ENCODE measurements around the gene FGGY.
"Not testable (repeated sequence)": the region's sequence is repeated elsewhere in the genome, so short reads cannot be mapped to it uniquely, and the experiment has no call there.

FGGY gene

DNA sequence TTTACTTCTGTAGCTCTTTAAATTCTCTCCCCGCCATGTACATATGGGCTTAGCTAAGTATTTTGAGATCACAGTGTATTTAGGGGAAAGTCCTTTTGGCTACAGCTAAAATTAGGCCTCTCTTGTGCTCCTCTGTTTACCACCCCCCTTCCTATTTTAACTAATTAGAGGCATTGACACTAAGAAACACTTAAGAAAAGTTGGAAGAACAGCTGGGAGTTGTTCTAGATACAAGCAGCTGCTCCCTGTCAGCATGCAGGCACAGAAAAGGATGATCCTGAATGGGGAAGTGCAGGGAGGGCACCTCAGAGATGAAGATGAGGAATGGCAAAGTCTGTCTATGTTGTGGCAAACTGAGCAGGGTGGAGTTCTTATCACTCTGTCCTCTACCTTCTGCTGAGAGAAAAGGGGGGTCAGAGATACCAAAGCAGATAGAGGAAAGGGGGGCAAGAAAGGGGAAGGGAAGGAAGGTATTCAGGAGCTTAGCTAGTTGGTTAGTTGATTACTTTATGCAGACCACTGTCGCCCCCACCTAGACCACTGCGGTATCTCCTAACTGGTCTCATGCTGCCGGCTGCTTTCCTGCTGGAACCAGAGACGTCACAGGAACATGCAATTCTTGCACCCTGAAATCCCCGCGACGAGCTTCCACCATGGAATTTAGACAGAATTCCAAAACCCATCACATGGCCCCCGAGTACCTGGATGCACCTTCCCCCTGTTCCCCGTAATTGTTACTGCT, 435.5 kb downstream of the FGGY start:
- no peak for DNase-seq (ENCODE audit: low read depth in 2 of 2)

DNA sequence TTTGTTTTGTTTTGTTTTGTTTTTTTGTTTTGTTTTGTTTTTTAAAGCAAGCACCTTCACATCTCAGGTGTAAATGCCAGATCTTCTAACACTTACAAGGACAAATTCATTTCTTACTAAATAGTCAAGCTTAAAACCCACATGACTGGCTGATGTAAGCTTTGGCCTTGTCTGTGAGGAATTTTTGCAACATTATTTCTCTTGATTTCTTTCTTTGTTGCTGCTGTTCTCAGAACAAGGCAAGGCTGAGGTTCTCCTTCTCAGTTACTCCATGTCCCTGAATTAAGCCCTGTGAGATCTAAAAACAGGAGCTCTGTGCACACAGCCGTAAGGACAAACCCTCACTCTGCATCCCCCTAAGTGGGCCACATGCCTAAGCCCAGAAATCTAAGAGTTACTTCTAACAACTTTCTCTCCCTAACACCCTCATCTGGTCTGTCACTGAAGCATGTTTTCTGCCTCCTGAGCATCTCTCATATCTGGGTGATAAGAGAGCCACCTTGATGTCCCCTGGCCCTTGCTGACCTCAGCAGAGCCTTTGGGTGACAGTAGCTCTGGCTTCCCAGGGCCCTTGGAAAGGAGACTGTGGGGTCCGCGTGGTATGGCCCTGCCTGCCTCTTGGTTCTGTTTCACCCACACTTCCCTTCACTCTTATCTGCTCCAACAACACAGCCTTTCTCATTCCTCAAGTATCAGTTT, 436.7 kb downstream of the FGGY start:
- no peak for DNase-seq (ENCODE audit: low read depth in 2 of 2)

DNA sequence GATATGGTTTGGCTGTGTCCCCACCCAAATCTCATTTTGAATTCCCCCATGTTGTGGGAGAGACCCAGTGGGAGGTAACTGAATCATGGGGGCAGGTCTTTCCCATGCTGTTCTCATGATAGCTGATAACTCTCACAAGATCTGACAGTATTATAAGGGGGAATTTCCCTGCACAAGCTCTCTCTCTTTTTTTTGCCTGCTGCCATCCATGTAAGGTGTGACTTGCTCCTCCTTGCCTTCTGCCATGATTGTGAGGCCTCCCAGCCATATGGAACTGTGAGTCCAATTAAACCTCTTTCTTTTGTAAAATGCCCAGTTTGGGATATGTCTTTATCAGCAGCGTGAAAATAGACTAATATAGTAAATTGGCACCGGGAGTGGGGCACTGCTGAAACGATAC, 439.0 kb downstream of the FGGY start:
- not testable (repeated sequence) for DNase-seq (ENCODE audit: low read depth in 2 of 2)

DNA sequence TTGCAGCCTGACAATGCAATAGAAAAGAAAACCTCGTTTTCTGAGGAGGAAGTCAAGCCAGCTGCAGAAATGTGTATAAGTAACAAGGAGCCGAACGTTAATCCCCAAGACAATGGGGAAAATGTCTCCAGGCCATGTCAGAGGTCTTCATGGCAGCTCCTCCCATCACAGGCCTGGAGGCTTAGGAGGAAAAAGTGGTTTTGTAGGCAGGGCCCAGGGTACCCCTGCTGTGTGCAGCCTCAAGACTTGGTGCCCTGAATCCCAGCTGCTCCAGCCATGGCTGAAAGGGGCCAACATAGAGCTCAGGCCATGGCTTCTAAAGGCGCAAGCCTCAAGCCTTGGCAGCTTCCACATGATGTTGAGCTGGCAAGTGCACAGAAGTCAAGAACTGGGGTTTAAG, 439.9 kb downstream of the FGGY start:
- DNase-seq (ENCODE audit: low read depth in 2 of 2) = no peak

DNA sequence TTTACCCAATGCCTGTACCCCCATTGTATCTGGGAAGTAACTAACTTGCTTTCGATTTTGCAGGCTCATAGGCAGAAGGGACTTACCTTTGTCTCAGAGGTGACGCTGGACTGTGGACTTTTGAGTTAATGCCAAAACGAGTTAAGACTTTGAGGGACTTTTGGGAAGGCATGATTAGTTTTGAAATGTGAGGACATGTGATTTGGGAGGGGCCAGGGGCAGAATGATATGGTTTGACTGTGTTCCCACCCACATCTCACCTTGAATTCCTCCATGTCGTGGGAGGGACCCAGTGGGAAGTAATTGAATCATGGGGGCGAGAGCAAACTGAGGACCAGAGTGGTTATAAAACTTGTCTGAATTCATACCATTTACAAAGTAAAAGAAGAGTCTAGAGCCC, 440.7 kb downstream of the FGGY start:
- no peak for DNase-seq (ENCODE audit: low read depth in 2 of 2)

DNA sequence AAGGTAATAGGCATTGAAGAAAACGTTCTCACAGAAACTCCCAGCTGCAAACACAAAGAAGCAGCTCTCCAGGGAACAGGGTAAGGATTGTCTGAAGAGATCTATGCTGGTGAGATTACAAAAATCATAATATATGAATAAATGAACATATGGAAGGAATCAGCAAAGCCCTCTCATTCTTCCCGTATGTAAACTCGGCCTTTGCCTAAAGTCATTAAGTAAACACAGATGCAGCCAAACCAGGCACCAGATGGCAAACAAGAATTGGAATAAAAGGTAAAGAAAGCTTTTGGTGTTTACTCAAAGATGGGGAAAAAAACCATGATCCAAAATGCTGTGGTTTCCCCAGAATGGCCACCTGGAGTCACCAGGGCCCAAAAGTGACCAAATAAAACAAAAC, 441.3 kb downstream of the FGGY start:
- DNase-seq (ENCODE audit: low read depth in 2 of 2) = no peak

DNA sequence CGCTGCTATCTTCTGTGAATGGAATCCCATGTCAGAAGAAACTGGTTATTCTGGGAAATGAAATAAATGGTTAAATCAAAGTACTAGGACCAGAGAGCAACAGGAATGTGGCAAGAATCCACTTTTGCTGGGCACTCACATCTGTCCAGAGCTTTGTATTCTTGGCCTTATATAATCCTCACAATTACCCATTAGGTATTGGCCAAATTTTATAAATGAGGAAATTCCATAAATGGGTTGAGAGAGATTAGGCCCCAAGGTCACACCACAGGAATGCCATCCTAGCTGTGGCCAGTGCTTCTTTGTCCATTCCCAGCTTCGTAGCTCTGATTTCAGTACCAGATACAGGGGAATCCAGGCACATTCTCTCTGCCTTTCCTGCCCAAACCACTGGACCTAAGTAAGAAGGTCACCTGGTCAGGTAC, 441.7 kb downstream of the FGGY start:
- no peak for DNase-seq (ENCODE audit: low read depth in 2 of 2)

DNA sequence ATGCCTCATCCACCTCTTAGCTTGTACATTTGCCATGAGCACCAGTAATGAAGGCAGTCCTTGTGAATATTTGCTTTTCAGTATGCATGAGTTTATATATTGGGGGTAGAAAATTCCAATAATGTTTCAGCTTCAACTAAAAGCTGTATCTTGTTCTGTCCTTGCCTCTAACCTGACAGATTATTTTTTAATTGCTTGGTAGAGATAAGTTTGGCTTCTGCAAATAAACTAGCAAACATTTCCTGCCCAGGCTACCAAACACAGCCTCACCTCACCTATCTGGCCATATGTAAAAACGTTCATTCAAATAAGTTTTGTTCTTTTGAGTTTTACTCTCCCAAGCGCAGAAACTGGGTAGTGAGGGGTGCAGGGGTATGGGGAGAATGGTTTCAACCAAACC, 442.2 kb downstream of the FGGY start:
- DNase-seq (ENCODE audit: low read depth in 2 of 2) = no peak

DNA sequence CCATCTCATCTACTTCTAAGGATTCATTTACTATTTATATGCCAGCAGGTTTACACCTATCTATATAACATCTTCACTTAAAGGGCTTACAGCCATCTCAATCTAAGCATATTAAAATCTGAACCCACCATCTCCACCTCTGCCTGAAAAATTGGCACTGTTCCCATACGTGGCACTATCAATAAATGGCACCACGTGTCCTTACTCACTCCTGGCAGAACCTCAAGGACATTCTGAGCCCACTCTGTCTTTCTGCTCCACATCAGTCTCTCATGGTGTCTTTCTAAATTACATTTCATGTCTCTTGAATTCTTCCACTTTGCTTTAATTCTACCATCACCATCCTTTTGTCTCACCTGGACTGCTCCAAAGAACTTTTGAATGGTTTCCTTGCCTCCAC, 445.6 kb downstream of the FGGY start:
- DNase-seq (ENCODE audit: low read depth in 2 of 2) = no peak

DNA sequence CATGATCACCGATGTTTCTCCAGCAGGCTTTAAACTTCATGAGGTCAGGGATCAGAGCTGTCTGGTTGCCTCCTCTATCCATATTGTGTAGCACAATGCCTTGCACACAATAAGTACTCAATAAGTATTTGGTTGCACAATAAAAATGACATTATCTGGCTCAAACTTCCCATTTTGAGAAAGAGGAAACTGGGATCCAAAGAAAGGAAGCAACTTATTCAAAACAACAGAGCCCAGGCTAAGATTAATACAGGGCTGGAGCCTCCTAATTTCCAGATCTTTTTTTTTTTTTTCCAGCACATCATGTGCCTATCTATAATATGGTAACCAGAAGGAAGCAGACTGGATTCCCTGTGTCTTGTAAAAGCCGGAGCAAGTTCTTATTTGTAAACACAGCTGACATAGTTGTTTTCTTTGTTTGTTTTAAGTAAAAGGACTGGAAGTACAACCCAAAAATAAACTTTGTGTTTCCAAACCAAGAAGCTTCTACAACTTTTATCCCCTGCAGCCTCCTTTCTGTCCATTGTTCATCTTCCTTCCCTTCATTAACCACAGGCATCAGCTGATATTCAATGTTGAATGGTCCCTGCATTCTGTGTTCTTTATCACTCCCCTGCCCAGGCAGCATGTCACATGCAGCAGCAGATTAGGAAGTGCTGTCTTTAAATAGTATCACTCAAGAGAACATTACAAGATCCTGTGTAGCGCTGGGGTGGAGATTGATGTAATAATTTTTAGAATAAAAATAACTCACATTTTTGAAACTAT, 446.6 kb downstream of the FGGY start:
- DNase-seq (ENCODE audit: low read depth in 2 of 2) = no peak

DNA sequence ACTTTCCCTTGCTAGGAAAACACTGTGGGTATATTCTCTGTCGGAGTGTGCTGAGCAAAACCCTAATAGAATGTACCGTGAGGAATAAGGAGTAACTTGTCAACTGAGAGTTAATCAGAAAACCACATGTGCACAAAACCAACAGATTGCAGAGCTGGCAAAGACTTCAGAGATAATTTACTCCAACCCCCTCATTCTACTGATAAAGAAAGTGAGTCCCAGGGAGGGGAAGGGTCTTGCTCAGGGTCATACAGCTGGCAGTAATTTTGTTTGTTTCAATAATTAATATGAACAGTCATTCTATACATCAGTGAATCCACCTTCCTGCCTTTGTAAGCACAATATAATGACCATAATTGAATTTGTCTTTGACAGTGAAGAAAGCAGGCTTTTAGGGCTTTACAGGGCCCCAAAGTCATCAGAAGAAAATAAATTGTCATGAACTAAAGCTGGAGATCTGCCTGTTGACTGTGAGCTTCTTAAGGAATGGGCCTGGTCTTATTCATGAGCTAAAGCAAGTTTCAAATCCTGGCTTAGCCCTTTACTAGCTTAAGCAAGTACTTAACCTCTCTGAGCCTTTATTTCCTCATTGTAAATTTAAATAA, 450.6 kb downstream of the FGGY start:
- no peak for DNase-seq (ENCODE audit: low read depth in 2 of 2)

DNA sequence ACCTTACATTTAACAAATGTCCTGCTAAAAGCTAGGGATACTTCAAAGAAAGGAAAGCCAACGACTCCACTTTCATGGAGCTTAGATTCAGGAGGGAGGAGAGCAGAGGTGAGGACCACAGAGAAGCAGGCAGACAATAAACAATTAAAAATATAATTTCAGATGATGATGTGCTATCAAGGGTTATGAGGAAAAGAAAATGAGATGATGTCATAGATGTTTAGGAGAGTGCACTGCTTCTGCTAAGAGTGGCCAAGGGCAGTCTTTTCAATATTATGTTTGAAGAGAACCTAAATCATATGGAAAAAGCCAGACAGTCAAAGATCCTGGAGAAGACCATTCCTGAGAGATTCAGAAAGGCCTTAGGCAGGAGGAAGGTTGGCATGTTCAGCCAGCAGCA, 451.2 kb downstream of the FGGY start:
- DNase-seq (ENCODE audit: low read depth in 2 of 2) = no peak

DNA sequence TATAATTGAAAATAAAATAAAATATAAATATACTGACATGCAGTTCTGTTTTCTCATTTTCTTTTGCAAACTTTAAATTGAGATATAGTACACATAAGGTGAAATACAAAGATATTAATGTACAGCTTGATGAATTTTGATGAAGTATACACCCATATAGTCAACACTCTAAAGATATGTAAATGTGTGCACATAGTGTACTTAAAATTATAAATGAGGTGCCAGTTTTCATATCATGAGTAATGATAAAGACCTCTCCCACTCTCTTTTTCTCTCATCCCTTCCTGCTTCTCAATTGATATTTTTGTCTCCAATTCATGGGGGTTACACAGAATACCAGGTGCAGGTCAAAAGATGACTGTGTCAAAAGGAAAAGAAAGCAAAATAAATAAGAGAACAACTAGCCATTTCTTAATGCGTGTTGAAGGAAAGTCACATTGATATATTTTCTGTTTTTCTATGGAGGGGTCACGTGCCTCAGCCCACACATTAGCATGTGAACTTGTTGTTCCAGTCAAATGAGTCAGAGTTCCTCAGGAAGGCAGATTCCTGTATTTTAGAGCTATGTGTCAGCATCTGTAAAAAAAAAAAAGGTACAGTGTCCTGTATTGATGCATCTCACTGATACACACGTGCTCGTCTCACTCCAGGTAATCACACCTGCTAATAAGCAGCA, 453.6 kb downstream of the FGGY start:
- no peak for DNase-seq (ENCODE audit: low read depth in 2 of 2)

DNA sequence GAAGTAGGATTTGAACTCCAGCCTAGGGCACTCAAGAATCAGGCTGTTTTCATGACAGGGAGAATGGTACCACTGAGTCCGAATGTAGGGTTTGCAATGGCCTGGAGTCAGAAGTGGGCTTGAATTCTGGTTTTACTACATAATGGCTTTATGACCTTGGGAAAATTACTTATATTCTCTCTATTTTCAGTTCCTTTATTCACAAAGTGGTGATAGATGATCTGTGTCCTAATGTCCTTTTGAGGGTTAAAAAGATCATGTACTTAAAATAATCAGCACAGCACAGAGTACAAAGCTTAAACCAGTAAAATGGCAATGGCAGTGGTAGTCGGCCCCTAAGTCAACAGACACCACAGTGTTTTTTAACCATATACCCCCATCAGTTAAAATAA, 454.1 kb downstream of the FGGY start:
- no peak for DNase-seq (ENCODE audit: low read depth in 2 of 2)

DNA sequence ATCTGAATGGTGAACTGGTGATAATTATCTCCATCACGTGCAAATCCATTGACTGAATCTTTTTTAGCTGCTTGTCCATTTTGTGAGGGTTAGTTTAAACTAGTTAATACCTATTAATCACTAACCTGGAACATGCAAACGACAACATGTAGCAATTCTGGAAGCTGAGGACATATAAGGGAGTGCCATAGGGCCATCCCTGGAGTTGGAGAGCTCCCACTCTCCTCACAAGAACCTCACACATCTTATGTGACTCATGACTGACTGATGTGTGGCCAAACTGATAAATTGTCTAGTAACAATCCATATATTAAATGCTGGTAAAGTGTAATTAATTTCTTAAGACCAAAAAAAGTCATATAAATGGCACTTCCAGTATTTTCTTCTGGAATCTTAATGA, 454.9 kb downstream of the FGGY start:
- DNase-seq (ENCODE audit: low read depth in 2 of 2) = no peak

DNA sequence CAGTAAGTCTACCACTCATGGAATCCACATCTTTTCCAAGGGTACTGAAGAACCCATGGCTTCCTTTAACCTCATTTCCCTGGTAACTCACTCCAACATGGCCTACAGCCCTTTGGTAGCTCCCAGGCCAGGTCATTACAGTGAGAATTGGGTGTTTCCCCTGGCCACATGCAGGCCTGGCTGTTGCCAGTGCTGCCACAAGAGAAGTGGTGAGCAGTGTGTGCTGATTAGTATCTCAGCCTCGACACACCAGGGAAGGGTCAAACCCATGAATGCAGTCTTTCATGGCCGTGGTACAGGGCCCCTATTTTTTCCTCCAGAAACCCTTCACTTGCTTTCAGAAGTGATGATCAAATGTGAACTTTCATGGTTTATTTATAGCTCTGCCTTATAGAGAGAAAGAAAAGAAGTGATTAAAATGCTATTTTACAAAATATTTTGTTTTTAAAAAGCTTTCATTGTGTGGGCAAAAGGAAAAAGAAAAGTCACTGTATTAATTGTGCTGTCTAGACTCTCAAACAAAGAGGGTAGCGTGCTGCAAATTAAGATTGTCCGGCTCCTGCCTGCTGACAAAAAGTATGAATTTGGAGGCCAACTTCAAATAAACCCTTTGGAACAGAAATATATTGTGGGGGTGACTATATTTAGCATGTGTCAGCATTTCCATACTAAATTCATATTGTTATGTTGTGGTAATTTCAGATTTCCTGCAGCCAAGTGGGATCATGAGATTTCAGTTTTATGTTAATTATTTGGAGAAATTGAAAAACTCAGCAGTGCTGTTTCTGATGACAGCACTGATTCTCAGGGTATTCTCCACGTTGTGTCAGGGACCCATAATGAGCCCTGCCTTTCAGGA, 455.9 kb downstream of the FGGY start:
- no peak for DNase-seq (ENCODE audit: low read depth in 2 of 2)

DNA sequence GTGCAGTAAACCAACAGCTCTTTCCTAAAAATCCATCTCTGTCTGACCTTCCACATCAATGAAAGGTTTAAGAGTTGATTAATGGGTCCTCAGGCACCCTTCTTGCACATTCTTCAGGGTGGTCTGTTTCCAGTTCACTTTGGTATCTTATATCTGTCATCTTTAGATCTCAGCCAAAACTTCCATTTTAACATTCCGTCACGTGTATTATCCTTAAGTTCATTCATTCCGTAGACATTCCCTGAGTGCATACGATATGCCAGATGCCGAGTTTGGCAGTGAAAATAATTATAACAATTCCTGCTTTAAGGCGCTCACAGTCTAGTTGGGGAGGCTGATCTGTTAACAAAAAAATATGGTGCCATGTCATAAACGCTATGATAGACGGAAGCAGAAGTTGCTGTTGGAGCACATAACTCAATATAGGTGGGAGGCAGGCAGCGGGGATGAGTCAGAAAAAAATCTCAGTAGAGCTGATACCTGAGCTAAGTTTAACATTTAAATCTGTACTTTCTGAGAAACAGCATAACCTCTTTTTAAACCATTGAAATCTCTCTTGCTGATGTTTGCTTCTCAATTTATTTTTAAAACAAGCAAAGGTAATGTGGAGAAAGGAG, 458.3 kb downstream of the FGGY start:
- DNase-seq (ENCODE audit: low read depth in 2 of 2) = no peak

DNA sequence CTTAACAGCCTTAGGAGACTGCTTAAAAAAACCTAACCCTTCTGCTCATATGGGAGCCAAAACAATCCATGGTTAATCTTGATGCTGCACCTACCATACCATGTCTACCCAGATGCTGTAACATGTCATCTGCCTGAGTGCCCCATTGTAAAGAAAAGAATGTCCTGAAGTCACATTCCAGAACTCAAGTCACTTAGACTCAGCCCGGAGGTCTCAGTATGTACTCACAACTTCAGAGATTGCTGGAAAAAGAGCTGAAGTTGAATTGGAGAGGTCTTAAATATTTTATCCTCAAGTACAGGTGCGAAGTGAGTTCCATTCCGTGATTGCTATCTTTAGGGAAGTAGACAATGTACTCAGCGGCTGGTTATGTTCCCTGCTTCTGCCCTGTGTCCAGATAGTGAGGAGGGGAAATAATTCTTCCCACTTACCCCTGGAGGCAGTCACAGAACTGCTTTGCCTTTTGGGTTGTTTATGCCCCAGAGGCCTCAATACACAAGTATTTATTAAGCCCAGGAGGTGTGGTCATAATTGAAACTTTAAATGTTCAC, 460.4 kb downstream of the FGGY start:
- no peak for DNase-seq (ENCODE audit: low read depth in 2 of 2)

DNA sequence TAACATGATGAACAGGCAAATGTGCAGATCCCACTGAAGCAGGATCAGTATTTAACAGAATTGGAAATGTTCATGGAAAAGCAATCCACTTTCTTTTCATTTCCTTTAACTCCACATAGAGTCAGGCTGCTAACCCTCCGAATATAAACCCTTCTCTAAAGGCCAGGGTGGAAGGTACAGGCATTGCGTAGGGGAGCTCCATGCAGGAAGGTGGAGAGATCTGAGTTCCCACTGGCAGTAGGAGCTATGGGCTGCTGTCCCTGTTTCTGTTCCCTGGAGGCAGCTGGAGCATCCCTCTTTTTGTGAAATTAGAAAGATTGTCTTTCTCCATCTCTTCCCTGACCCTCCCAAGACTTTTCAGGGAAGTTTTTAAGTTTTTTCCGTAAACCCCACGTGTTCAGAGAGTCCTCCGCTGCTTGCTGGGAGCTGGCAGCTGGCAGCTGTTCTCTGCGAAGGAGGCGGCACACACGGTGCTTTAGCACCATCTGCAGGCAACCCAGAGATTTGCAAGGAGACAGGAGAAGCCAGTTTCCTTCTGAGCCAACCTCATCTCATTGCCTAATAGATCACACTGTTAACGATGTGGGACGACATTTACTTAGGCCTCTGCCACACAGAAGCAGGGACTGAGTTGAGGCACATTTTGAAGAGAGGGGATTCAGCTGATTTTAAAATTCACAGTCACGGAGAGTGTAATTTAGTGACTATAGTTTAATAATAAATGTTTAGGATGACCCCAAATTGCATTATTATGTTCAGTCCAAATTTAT, 462.4 kb downstream of the FGGY start:
- DNase-seq (ENCODE audit: low read depth in 2 of 2) = peak; percentile 50 to 55

Data from stimulated activated CD4-positive, alpha-beta T cell treated with anti-CD3 and anti-CD28 coated beads, Interleukin-1b, Interleukin-23, amount 100 ng/mL, for 4 hours (primary cell).